HEK293 (cell line): ENCODE measurements around the gene IFIT2.

Experiments
- CTCF ChIA-PET: fragments of 350-600 bp; formaldehyde crosslinking; extraction: SDS; loops from one replicate; lab custom pipeline; 2021; ENCODE audit warnings: antibody characterized with exemption; lab: Yijun Ruan, JAX
- POLR2A ChIA-PET: fragments of 300-600 bp; formaldehyde crosslinking; extraction: SDS; loops from one replicate; lab custom pipeline; 2020; ENCODE audit warnings: antibody characterized with exemption, inconsistent platforms; lab: Yijun Ruan, JAX
- H3K27ac ChIP-seq: fragments of 200-500 bp; sonication (Bioruptor generic); 2 replicates; pipeline ENCODE4 v1.5.1; 2014; ENCODE audit warnings: low read depth, low read length, control low read depth, inconsistent platforms; ENCODE audit errors: extremely low read depth
- H3K36me3 ChIP-seq, 2 experiments: fragments of 200-500 bp in 1 of 2; sonication (Bioruptor generic) in 1 of 2; 1 replicate in 1 of 2; 2 replicates in 1 of 2; pipeline ENCODE4 v1.5.1; 2014 to 2017; ENCODE audit warnings: inconsistent platforms in 2 of 2, low read length in 2 of 2; ENCODE audit not compliant: control insufficient read depth in 2 of 2, insufficient read depth in 1 of 2
- H3K4me1 ChIP-seq: fragments of 200-500 bp; sonication (Bioruptor generic); 2 replicates; pipeline ENCODE4 v1.5.1; 2014; ENCODE audit warnings: mild to moderate bottlenecking, low read length, inconsistent platforms; ENCODE audit not compliant: control insufficient read depth, insufficient read depth
- H3K4me3 ChIP-seq: 2 replicates; pipeline ENCODE4 v1.5.1; 2011; ENCODE audit warnings: low read depth, mild to moderate bottlenecking, control low read depth, low read length, moderate library complexity
- H3K9me3 ChIP-seq: fragments of 200-500 bp; sonication (Bioruptor generic); 2 replicates; pipeline ENCODE4 v1.5.1; 2014; ENCODE audit warnings: low read depth, low read length, inconsistent platforms; ENCODE audit not compliant: control insufficient read depth, insufficient read depth
- FEZF1 ChIP-seq: fragments of 450-650 bp; formaldehyde crosslinking; IDR thresholded peaks from 2 replicates; pipeline ENCODE4 v1.5.1; 2016; ENCODE audit warnings: missing biosample characterization, missing genetic modification characterization
- KLF7 ChIP-seq: fragments of 450-650 bp; formaldehyde crosslinking; IDR thresholded peaks from 2 replicates; pipeline ENCODE4 v1.5.1; 2016; ENCODE audit warnings: missing biosample characterization, missing genetic modification characterization, borderline replicate concordance
- MYNN ChIP-seq: fragments of 450-650 bp; formaldehyde crosslinking; IDR thresholded peaks from 2 replicates; pipeline ENCODE4 v1.5.1; 2016; ENCODE audit warnings: missing biosample characterization, missing genetic modification characterization, borderline replicate concordance
- MZF1 ChIP-seq: fragments of 450-650 bp; formaldehyde crosslinking; IDR thresholded peaks from 2 replicates; pipeline ENCODE4 v1.5.1; 2017; ENCODE audit warnings: missing biosample characterization, missing genetic modification characterization, borderline replicate concordance
- PRDM2 ChIP-seq: fragments of 450-650 bp; formaldehyde crosslinking; IDR thresholded peaks from 2 replicates; pipeline ENCODE4 v1.5.1; 2016; ENCODE audit warnings: missing biosample characterization, missing genetic modification characterization, borderline replicate concordance
- SETDB1 ChIP-seq: IDR thresholded peaks from one replicate; pipeline ENCODE4 v1.6.1; 2017; ENCODE audit warnings: mild to moderate bottlenecking, low read length, moderate library complexity, mixed read lengths; ENCODE audit not compliant: insufficient read length
- ZBTB10 ChIP-seq: fragments of 450-650 bp; formaldehyde crosslinking; IDR thresholded peaks from 2 replicates; pipeline ENCODE4 v1.5.1; 2016; ENCODE audit warnings: missing biosample characterization, missing genetic modification characterization
- ZFHX2 ChIP-seq: fragments of 450-650 bp; formaldehyde crosslinking; conservative IDR thresholded peaks from 2 replicates; pipeline ENCODE4 v1.5.1; 2016; ENCODE audit warnings: missing biosample characterization, missing genetic modification characterization
- ZNF133 ChIP-seq: fragments of 450-650 bp; formaldehyde crosslinking; IDR thresholded peaks from 2 replicates; pipeline ENCODE4 v1.5.1; 2016; ENCODE audit warnings: missing biosample characterization, missing genetic modification characterization
- ZNF148 ChIP-seq: fragments of 450-650 bp; formaldehyde crosslinking; IDR thresholded peaks from 2 replicates; pipeline ENCODE4 v1.5.0; 2017; ENCODE audit warnings: missing biosample characterization, missing genetic modification characterization, borderline replicate concordance
- ZNF157 ChIP-seq: fragments of 450-650 bp; formaldehyde crosslinking; IDR thresholded peaks from 2 replicates; pipeline ENCODE4 v1.5.1; 2016; ENCODE audit warnings: missing biosample characterization, missing genetic modification characterization
- ZNF2 ChIP-seq: fragments of 450-650 bp; formaldehyde crosslinking; IDR thresholded peaks from 2 replicates; pipeline ENCODE4 v1.5.1; 2016; ENCODE audit warnings: missing biosample characterization, missing genetic modification characterization
- ZNF214 ChIP-seq: fragments of 450-650 bp; formaldehyde crosslinking; IDR thresholded peaks from 2 replicates; pipeline ENCODE4 v1.5.1; 2017; ENCODE audit warnings: missing biosample characterization, mild to moderate bottlenecking, missing genetic modification characterization, borderline replicate concordance
- ZNF23 ChIP-seq: fragments of 450-650 bp; formaldehyde crosslinking; IDR thresholded peaks from 2 replicates; pipeline ENCODE4 v1.5.1; 2016; ENCODE audit warnings: missing biosample characterization, missing genetic modification characterization, borderline replicate concordance
- ZNF433 ChIP-seq: fragments of 450-650 bp; formaldehyde crosslinking; IDR thresholded peaks from 2 replicates; pipeline ENCODE4 v1.5.1; 2016; ENCODE audit warnings: missing biosample characterization, missing genetic modification characterization, low read depth
- ZNF555 ChIP-seq: fragments of 450-650 bp; formaldehyde crosslinking; conservative IDR thresholded peaks from 2 replicates; pipeline ENCODE4 v1.5.1; 2017; ENCODE audit warnings: missing biosample characterization, mild to moderate bottlenecking, missing genetic modification characterization, inconsistent platforms
- ZNF704 ChIP-seq: fragments of 450-650 bp; formaldehyde crosslinking; IDR thresholded peaks from 2 replicates; pipeline ENCODE4 v1.5.1; 2016; ENCODE audit warnings: missing biosample characterization, missing genetic modification characterization

The IFIT2 gene

GRCh38 chr10:89271532-89271931, 30.3 kb upstream of the IFIT2 start:
- Histone ChIP-seq H3K27ac (no peak overlapping the region), H3K36me3 (no peaks in the 10 kb centered on the region)
- CTCF ChIA-PET: interaction anchor here (0.6 to 1.4 kb wide), 3 partner anchors 97 to 373 kb away, joined by 3 to 5 read pairs (median 4); no protein-coding TSS in a partner anchor

GRCh38 chr10:89273680-89274079, 28.2 kb upstream of the IFIT2 start:
- POLR2A ChIA-PET: no interaction called here
- Histone ChIP-seq H3K9me3 (no peaks in the 10 kb centered on the region), H3K4me1 (peaks cover 4% of the 10 kb centered on the region), H3K27ac (no peak overlapping the region), H3K4me3 (no peak overlapping the region), H3K36me3 (no peaks in the 10 kb centered on the region)
- CTCF ChIA-PET: interaction anchor here (0.5 to 0.8 kb wide), 3 partner anchors 56 to 1960 kb away, joined by 3 to 5 read pairs (median 4); no protein-coding TSS in a partner anchor
- no peak for TF ChIP-seq ZNF133
- TF ChIP-seq ZNF23 (tag by site-specific recombination): no peak
- TF ChIP-seq KLF7 (tag by site-specific recombination): no peak
- no peak for TF ChIP-seq ZFHX2 (tag by site-specific recombination)
- no peak for TF ChIP-seq ZNF148 (tag by site-specific recombination)

More at GRCh38 chr10:89271532-89271931, 30.3 kb upstream of the IFIT2 start:
- POLR2A ChIA-PET: no interaction called here
- no peaks in the 10 kb centered on the region for H3K9me3 ChIP-seq
- H3K4me3 ChIP-seq: no peak overlapping the region
- TF ChIP-seq MYNN (tag by site-specific recombination) (no peak), ZNF2 (tag by site-specific recombination) (no peak), ZNF555 (tag by site-specific recombination) (no peak), ZNF433 (tag by site-specific recombination) (no peak), FEZF1 (tag by site-specific recombination) (no peak), ZNF157 (tag by site-specific recombination) (no peak)
- TF ChIP-seq, all 188 proteins: peak for 0
- no peaks in the 10 kb centered on the region; the same call in 1 of the 2 replicates for H3K4me1 ChIP-seq

GRCh38 chr10:89274928-89275327, 26.9 kb upstream of the IFIT2 start:
- Histone ChIP-seq H3K36me3 (no peaks in the 10 kb centered on the region), H3K4me1 (peaks cover 4% of the 10 kb centered on the region), H3K27ac (no peak overlapping the region), H3K4me3 (no peak overlapping the region), H3K9me3 (no peaks in the 10 kb centered on the region)
- ChIA-PET POLR2A (no interaction called here), CTCF (no interaction called here)
- TF ChIP-seq ZNF214 (tag by site-specific recombination): no peak
- TF ChIP-seq ZNF704: no peak
- TF ChIP-seq PRDM2 (tag by site-specific recombination): no peak
- no peak for TF ChIP-seq SETDB1
- TF ChIP-seq MZF1 (tag by site-specific recombination): no peak
- no peak for TF ChIP-seq ZBTB10 (tag by site-specific recombination)
